CD4-positive, alpha-beta memory T cell (primary cell): ENCODE data around the gene RTN4R. TPM values are rescaled to one million over a fixed set of nuclear protein-coding genes. Genes with fewer than 3 reads are reported as not detected.
"Not testable (repeated sequence)": the region's sequence is repeated elsewhere in the genome, so short reads cannot be mapped to it uniquely, and the experiment has no call there.

Experiments
- CTCF ChIA-PET: fragments of 350-600 bp; sonication (Branson Sonifier 250); formaldehyde crosslinking; loops from one replicate; lab custom pipeline; 2021; ENCODE audit warnings: inconsistent platforms; ENCODE audit not compliant: partially characterized antibody; lab: Charles Lee
- POLR2A ChIA-PET: fragments of 350-600 bp; sonication (Branson Sonifier 250); formaldehyde crosslinking; loops from one replicate; lab custom pipeline; 2021; ENCODE audit not compliant: partially characterized antibody; lab: Charles Lee
- DNase-seq, 5 donors: peaks; one replicate each; pipeline versions ENCODE4 v3.0.0 to v3.0.0-alpha.2; 2020 to 2022; ENCODE audit warnings: mixed read lengths in 1 of 5
- H3K27ac ChIP-seq: one replicate; pipeline ENCODE4 v1.7.0; 2013; ENCODE audit warnings: low read depth, low read length
- H3K27me3 ChIP-seq: 2 replicates; pipeline ENCODE4 v1.7.0; 2013; ENCODE audit warnings: mild to moderate bottlenecking, low read length, moderate library complexity; ENCODE audit not compliant: insufficient read depth
- H3K36me3 ChIP-seq: 2 replicates; pipeline ENCODE4 v1.7.0; 2013; ENCODE audit warnings: mild to moderate bottlenecking, low read length, moderate library complexity; ENCODE audit not compliant: insufficient read depth
- H3K4me1 ChIP-seq: 2 replicates; pipeline ENCODE4 v1.7.0; 2013; ENCODE audit warnings: mild to moderate bottlenecking, low read length, moderate library complexity; ENCODE audit not compliant: insufficient read depth
- H3K4me3 ChIP-seq, 2 donors: one replicate each; pipeline ENCODE4 v1.7.0; 2013; ENCODE audit warnings: low read length in 2 of 2, mild to moderate bottlenecking in 1 of 2
- H3K9me3 ChIP-seq, 2 donors: one replicate each; pipeline ENCODE4 v1.7.0; 2013; ENCODE audit warnings: low read length in 2 of 2, control low read depth in 1 of 2; ENCODE audit not compliant: control insufficient read depth in 1 of 2
- H3K27ac Mint-ChIP-seq, 7 donors: one replicate each; pipeline ENCODE4 v1.8.0; 2020 to 2021; ENCODE audit warnings: mixed read lengths in 7 of 7, mild to moderate bottlenecking in 6 of 7, inconsistent platforms in 3 of 7, moderate library complexity in 3 of 7
- H3K27me3 Mint-ChIP-seq, 2 donors: one replicate each; pipeline ENCODE4 v1.8.0; 2020 to 2021; ENCODE audit warnings: mixed read lengths in 2 of 2
- H3K36me3 Mint-ChIP-seq, 2 donors: one replicate each; pipeline ENCODE4 v1.8.0; 2020 to 2021; ENCODE audit warnings: mixed read lengths in 2 of 2, inconsistent platforms in 1 of 2, mild to moderate bottlenecking in 1 of 2
- H3K4me1 Mint-ChIP-seq, 4 donors: one replicate each; pipeline ENCODE4 v1.8.0; 2020 to 2021; ENCODE audit warnings: mixed read lengths in 4 of 4, mild to moderate bottlenecking in 1 of 4
- H3K4me3 Mint-ChIP-seq, 8 donors: one replicate each; pipeline ENCODE4 v1.8.0; 2020 to 2021; ENCODE audit warnings: mixed read lengths in 8 of 8, mild to moderate bottlenecking in 7 of 8, moderate library complexity in 6 of 8, inconsistent platforms in 3 of 8
- H3K9me3 Mint-ChIP-seq, 8 donors: one replicate each; pipeline ENCODE4 v1.8.0; 2020 to 2021; ENCODE audit warnings: mixed read lengths in 8 of 8, mild to moderate bottlenecking in 5 of 8, inconsistent platforms in 3 of 8, moderate library complexity in 1 of 8
- intact Hi-C: fragments of 100-400 bp; cut with micrococcal nuclease; formaldehyde crosslinking; loops from one replicate; pipeline ENCODE4 v1.15.1; 2023
- polyA plus RNA-seq, 2 donors: library from polyadenylated mRNA; unstranded; fragments of 300-500 nt; fragmentation: Illumina TruSeq; gene quantifications; one replicate each; pipeline ENCODE4 v1.2.3, GENCODE V29; 2021
- total RNA-seq, 2 experiments: library from RNA; stranded (reverse); gene quantifications; one replicate each; pipeline ENCODE4 v1.2.3, GENCODE V29; 2021

The RTN4R gene
- total RNA-seq (1 to 10 TPM; 2.1 to 2.7 TPM), polyA plus RNA-seq (1 to 10 TPM; 1.7 to 6.3 TPM)

DNA sequence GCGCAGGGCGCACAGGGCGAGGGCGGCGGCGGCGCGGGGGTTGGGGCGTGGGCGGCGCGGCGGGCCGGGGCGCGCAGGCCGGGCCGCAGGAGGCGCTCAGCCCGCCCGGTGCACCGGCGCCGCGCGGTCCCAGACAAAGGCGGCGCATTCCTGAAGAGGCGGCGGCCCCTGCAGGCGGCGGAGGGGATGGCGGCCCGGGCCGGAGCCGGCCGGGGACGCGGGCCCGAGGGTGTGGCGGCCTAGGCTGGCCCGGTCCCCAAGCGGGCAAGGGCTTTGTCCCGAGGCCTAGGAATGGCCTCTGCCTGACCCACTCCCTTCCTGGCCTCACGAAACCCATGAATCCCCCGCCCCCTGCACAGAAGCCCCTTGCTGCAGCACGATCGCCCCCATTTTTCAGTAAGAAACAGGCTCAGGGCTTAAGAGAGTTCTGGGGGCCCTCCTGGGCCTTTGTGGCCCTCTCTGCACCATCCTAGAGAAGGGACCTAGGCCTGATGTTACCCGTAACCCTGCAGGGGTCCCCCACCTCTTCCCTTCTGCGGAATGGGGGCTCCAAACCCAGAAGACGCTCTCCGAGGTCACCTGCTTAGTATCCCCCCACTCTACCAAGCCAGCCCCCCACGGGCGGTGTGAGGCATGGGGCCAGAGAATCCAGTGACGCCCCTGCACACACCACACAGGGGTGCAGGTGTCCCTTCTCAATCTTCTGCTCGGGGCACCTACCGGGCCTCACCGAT lies at the start of gene RTN4R:
RTN4R (minus strand) TSS at position 40 of the 734 bp plus-strand sequence. CDS start 226 bp downstream, outside the sequence.
- H3K27me3 Mint-ChIP-seq = peaks cover 0 to 1% of the 10 kb centered on the region in 2 donors
- no peaks in the 10 kb centered on the region for H3K36me3 Mint-ChIP-seq
- ChIA-PET POLR2A (no interaction called here), CTCF (interaction anchor here (2.2 kb wide), 1 partner anchor 112 kb away, joined by 7 read pairs; no protein-coding TSS in a partner anchor)
- H3K27ac Mint-ChIP-seq = peak within 1 kb of the TSS in 3 of 7 donors; percentile 46 to 77 (median 74)
- no peaks in the 10 kb centered on the region for H3K36me3 ChIP-seq
- peak within 1 kb of the TSS; percentile 68 to 84 (median 78) for H3K4me3 Mint-ChIP-seq
- peaks cover 0 to 12% (median 6%) of the 10 kb centered on the region in 4 donors for H3K4me1 Mint-ChIP-seq
- no peaks in the 10 kb centered on the region for H3K27me3 ChIP-seq
- peaks cover 0 to 1% (median 0%) of the 10 kb centered on the region in 8 donors for H3K9me3 Mint-ChIP-seq
- intact Hi-C loops = loop anchor here (1.0 to 2.0 kb wide), 3 partner anchors 30 to 298 kb away; no protein-coding TSS in a partner anchor
- no peaks in the 10 kb centered on the region for H3K9me3 ChIP-seq
- peak; percentile 38 to 59 (median 46) for DNase-seq
- H3K27ac ChIP-seq = no peak within 1 kb of the TSS
- no peak within 1 kb of the TSS for H3K4me3 ChIP-seq
- H3K4me1 ChIP-seq = peaks cover 8% of the 10 kb centered on the region

DNA sequence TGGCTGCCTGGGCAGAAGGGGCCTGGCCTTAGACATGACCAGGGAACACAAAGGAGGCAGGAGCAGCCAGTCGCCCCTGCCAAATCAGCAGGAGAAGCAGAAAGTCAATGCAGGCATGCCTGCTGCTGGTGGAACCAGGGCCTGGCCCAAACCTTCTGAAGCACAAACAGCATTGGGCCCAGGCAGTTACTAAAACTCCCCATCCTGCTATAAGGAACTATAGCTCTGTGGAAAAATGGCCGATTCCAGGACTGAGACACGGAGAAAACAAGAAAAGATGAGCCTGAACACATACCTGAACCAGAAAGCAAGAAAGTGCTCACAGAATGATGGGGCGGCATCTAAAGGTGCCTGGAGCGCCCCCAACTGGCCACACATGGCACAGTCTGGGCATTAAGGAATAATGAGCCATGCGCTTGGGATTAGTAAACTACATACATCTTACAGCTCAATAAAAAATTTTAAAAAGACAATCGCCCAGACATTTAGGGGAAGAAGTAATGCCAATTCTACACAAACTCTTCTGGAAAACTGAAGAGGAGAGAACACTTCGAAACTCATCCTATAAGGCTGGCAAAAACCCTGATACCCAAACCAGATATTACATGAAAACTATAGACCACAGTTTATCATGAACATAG lies 49.4 kb upstream of the RTN4R start:
- Mint-ChIP-seq H3K4me3 (peak overlapping the region; percentile 49 to 95 (median 84)), H3K4me1 (peaks cover 21 to 51% (median 37%) of the 10 kb centered on the region in 4 donors), H3K27ac (peak overlapping the region in 5 of 7 donors; percentile 22 to 78 (median 46))
- H3K27ac ChIP-seq, H3K36me3 ChIP-seq, H3K9me3 Mint-ChIP-seq, H3K27me3 ChIP-seq, intact Hi-C loops, H3K36me3 Mint-ChIP-seq, H3K4me3 ChIP-seq, H3K27me3 Mint-ChIP-seq, H3K9me3 ChIP-seq, POLR2A ChIA-PET: not testable (repeated sequence)
- peak in 4 of 5 donors; percentile 34 to 47 (median 37) for DNase-seq
- CTCF ChIA-PET = interaction anchor here (0.8 to 1.6 kb wide), 5 partner anchors 11 to 79 kb away, joined by 3 to 7 read pairs (median 4); no protein-coding TSS in a partner anchor
- peaks cover 39% of the 10 kb centered on the region for H3K4me1 ChIP-seq

DNA sequence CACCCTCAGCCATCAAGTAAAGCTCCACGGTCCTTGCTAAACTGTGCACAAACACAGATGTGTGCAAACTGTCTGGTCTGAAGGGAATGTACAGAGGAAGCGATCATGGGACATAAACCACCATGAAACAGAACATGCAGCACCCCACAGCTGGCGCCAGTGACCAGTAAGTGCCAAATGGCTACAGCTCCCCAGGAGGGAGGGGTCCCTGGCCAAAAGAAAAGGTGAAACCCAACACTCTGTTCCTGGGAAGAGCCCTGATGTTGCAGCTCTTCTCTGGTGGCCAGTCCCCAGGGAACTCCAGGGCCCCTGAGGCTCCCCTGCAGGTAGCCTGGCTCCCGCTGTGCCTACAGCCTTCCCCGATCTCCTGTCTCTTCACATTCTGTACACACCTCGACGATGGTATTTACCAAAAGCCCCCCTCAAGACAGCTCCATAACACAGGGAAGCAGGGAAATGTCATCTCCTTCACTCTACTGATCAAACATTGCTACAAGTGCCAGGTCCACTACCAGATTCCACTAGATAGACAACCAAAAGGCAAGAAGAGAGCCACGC lies 48.8 kb upstream of the RTN4R start:
- CTCF ChIA-PET = interaction anchor here (1.4 to 1.6 kb wide), 3 partner anchors 10 to 79 kb away, joined by 3 to 5 read pairs (median 3); no protein-coding TSS in a partner anchor
- no peaks in the 10 kb centered on the region for H3K27me3 ChIP-seq
- no peak for DNase-seq
- no peak overlapping the region for H3K27ac ChIP-seq
- no peaks in the 10 kb centered on the region for H3K9me3 Mint-ChIP-seq
- intact Hi-C loops = no loop called here
- peaks cover 0 to 9% of the 10 kb centered on the region in 2 donors for H3K36me3 Mint-ChIP-seq
- no peaks in the 10 kb centered on the region for H3K36me3 ChIP-seq
- H3K27ac Mint-ChIP-seq = peak overlapping the region in 3 of 7 donors; percentile 41 to 78 (median 48)
- H3K9me3 ChIP-seq = no peaks in the 10 kb centered on the region
- H3K4me3 ChIP-seq = no peak overlapping the region
- H3K27me3 Mint-ChIP-seq = no peaks in the 10 kb centered on the region
- H3K4me3 Mint-ChIP-seq = peak overlapping the region in 6 of 8 donors; percentile 24 to 60 (median 34)
- peaks cover 20 to 48% (median 35%) of the 10 kb centered on the region in 4 donors for H3K4me1 Mint-ChIP-seq
- H3K4me1 ChIP-seq = peaks cover 36% of the 10 kb centered on the region
- POLR2A ChIA-PET = no interaction called here

DNA sequence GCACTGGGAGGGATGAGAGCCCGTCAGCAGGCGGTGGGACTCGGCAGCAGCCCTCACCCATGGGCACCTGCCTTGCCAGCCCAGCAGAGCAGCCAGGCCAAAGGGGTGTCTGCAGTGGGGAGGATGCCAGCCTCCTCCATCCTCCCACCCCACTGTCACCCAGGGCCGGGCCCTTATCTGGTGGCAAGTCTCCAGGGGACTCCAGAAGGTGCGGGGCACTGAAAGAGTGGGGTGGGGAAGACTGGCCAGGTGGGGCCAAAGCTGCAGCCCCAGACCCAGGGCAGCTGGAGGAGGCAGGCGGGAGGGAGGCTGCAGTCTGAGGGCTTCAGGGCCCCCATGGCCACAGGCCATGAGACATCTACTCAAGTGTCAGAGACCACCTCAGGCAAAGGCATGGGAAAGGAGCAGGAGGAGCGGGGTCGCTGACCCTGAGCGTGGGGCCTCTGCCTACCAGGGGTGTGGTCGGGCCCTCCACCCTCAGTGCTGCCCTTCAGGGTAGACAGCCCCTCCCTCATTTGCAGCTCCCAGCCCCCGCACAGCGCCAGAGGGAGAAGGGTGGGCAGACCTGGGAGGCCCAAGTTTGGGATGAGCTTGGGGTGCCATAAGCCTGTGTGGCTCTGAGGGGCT lies 48.2 kb upstream of the RTN4R start:
- no peak for DNase-seq
- ChIA-PET POLR2A (no interaction called here), CTCF (interaction anchor here (1.4 to 1.6 kb wide), 2 partner anchors 69 to 78 kb away, joined by 3 read pairs; no protein-coding TSS in a partner anchor)
- Histone ChIP-seq H3K27me3 (no peaks in the 10 kb centered on the region), H3K4me3 (no peak overlapping the region), H3K9me3 (no peaks in the 10 kb centered on the region), H3K36me3 (no peaks in the 10 kb centered on the region), H3K4me1 (peaks cover 30% of the 10 kb centered on the region), H3K27ac (no peak overlapping the region)
- no peaks in the 10 kb centered on the region for H3K9me3 Mint-ChIP-seq
- intact Hi-C loops = no loop called here
- H3K36me3 Mint-ChIP-seq = peaks cover 0 to 9% of the 10 kb centered on the region in 2 donors
- no peaks in the 10 kb centered on the region for H3K27me3 Mint-ChIP-seq
- H3K4me3 Mint-ChIP-seq = no peak overlapping the region
- peak overlapping the region in 2 of 7 donors; percentile 41 to 48 for H3K27ac Mint-ChIP-seq
- H3K4me1 Mint-ChIP-seq = peaks cover 17 to 42% (median 30%) of the 10 kb centered on the region in 4 donors

DNA sequence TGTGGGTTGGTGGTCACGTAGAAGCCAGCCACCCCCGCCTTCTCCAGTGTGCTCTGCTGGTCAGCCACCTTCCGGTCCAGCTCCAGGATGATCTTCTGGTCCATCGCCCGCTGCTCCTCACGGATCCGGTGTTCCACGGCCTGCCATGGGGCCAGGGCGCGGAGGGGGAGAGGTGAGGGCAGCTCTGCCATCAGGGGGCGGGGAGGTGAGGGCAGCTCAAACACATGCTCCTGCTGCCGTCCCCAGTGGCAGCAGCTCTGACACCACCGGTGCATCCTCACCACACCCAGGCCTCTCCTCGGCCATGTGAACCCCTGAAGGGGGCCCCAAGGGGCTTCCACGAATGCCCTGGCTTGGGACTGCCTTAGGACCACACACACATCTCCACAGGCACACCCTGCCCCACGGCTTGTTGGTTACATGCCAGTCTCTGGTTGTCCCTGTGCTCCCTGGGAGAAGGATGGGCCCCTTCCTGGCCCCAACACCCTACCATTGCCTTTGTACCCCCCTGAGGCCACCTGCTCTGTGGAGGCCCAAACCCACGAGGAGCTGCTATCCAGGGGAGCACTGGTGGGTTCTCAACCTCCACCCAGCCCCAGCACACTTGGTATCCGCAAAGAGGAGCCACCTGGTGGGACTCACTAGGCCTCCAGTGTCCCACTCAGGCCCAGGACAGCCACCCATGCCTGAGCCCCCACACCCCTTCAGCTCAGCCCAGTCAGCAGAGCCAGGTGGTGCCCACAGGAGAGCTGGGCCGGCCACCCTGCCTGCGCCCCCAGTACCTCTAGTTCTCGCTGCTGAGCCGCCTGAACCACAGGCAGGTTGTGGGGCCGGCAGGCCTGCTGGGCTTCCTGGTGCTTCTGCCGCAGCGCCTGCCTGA lies 47.5 kb upstream of the RTN4R start:
- H3K4me1 Mint-ChIP-seq = peaks cover 15 to 36% (median 24%) of the 10 kb centered on the region in 4 donors
- no peaks in the 10 kb centered on the region for H3K36me3 ChIP-seq
- H3K27ac Mint-ChIP-seq = no peak overlapping the region
- H3K4me3 ChIP-seq = no peak overlapping the region
- no peaks in the 10 kb centered on the region for H3K27me3 ChIP-seq
- no peak for DNase-seq
- no peak overlapping the region for H3K27ac ChIP-seq
- peaks cover 23% of the 10 kb centered on the region for H3K4me1 ChIP-seq
- no peaks in the 10 kb centered on the region for H3K9me3 ChIP-seq
- intact Hi-C loops = no loop called here
- POLR2A ChIA-PET = no interaction called here
- H3K36me3 Mint-ChIP-seq = peaks cover 0 to 9% of the 10 kb centered on the region in 2 donors
- H3K4me3 Mint-ChIP-seq = no peak overlapping the region
- no peaks in the 10 kb centered on the region for H3K9me3 Mint-ChIP-seq
- H3K27me3 Mint-ChIP-seq = no peaks in the 10 kb centered on the region
- CTCF ChIA-PET = no interaction called here

DNA sequence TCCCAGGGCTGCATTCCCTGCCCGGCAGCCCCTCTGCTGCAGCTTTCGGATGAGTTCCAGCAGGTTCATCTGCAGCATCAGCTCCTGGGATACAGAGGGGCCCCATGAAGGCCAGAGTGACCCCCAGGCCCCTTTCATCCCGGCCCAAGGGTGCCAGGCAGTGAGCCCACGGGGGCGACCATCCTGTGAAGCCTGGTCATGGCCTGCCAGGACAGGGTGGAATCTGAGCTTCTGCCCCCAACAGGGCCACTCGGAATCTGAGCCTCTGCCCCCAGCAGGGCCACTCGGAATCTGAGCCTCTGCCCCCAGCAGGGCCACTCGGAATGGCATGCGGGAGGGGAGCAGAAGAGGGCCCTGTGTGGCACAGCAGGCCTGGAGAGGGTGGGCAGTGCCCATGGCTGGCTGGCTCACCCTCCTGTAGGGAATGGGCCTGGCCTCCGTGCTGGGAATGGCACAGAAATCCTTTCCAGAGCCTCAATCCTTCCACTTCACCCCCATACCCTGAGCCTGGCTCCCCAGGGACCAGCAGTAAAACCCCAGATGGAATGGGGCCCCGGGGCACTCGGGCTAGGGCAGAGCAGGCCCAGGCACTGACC lies 46.7 kb upstream of the RTN4R start:
- intact Hi-C loops, H3K9me3 Mint-ChIP-seq, POLR2A ChIA-PET, DNase-seq, H3K36me3 ChIP-seq, H3K4me3 Mint-ChIP-seq, H3K27ac Mint-ChIP-seq, H3K9me3 ChIP-seq, CTCF ChIA-PET, H3K27me3 ChIP-seq, H3K4me3 ChIP-seq, H3K27me3 Mint-ChIP-seq, H3K27ac ChIP-seq, H3K36me3 Mint-ChIP-seq: not testable (repeated sequence)
- peaks cover 23% of the 10 kb centered on the region for H3K4me1 ChIP-seq
- H3K4me1 Mint-ChIP-seq = peaks cover 14 to 34% (median 22%) of the 10 kb centered on the region in 4 donors
